Gastrocnemius medialis (tissue), 4 donors: Measurements from ENCODE around the gene CLVS2.

Experiments
- CTCF ChIP-seq, 5 experiments: fragments of 450-650 bp in 3 of 5; fragments of 200-600 bp in 2 of 5; sonication (generic) in 2 of 5; IDR thresholded peaks in 4 of 5; conservative IDR thresholded peaks in 1 of 5; 1 replicate in 4 of 5; 2 replicates in 1 of 5; pipeline ENCODE4 v1.5.1; 2016 to 2019; ENCODE audit warnings: antibody characterized with exemption in 5 of 5, mild to moderate bottlenecking in 3 of 5, moderate library complexity in 3 of 5
- POLR2A ChIP-seq, 2 donors: fragments of 450-650 bp; IDR thresholded peaks; one replicate each; pipeline ENCODE4 v1.6.1; 2017; ENCODE audit warnings: antibody characterized with exemption in 2 of 2, mild to moderate bottlenecking in 2 of 2, moderate library complexity in 2 of 2

- TF ChIP-seq CTCF (IDR thresholded peaks at IDR 0.05 in 4 of 5, conservative IDR thresholded peaks at IDR 0.05 in 1 of 5) (no peak), POLR2A (IDR thresholded peaks at IDR 0.05) (no peak)
These were observed 2.5 kb downstream of the CLVS2 start for GRCh38 chr6:122998403-122998975.
